ENCODE results near the gene ENDOV. TPM values are rescaled to one million over a fixed set of nuclear protein-coding genes. Genes with fewer than 3 reads are reported as not detected.

Gene ENDOV
- total RNA-seq, 8 experiments from 2014 or later, result 15.9 to 36.0 (median 21.3) TPM

DNA sequence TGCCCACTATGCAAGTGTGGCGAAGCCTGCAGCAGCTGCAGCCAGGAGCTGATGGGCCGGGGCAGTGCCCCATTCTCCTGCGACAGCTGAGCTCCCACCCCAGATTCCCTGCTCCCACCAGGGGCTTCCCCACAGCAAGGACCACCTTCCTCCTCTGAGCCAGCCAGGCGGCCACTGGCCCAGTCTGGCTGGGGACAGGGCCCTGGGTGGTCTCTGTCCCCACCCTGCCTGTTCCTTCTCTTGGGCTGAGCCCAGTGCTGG lies 67.0 kb downstream of the ENDOV start:
- Histone ChIP-seq H3K27ac (no peak overlapping the region), H3K4me3 (no peak overlapping the region), H3K4me1 (replicated peaks in 1 of 2) (peaks cover 13 to 32% of the 10 kb centered on the region in 2 donors)
- WGBS, 10 experiments, result 69 to 100% (median 80%) methylated on average over 1 to 4 of the region's 4 CpGs; no CpG with 5 or more reads in 7 of the 10 experiments
- in situ Hi-C loops (cut with MboI; ENCODE audit: low pct_unique_long_range_greater_than_20kb in 2 of 9, low sequenced_read_pairs in 9 of 9, unreplicated experiment in 9 of 9), result no loop called here
- ATAC-seq (replicated peaks in 6 of 8), result no peak

DNA sequence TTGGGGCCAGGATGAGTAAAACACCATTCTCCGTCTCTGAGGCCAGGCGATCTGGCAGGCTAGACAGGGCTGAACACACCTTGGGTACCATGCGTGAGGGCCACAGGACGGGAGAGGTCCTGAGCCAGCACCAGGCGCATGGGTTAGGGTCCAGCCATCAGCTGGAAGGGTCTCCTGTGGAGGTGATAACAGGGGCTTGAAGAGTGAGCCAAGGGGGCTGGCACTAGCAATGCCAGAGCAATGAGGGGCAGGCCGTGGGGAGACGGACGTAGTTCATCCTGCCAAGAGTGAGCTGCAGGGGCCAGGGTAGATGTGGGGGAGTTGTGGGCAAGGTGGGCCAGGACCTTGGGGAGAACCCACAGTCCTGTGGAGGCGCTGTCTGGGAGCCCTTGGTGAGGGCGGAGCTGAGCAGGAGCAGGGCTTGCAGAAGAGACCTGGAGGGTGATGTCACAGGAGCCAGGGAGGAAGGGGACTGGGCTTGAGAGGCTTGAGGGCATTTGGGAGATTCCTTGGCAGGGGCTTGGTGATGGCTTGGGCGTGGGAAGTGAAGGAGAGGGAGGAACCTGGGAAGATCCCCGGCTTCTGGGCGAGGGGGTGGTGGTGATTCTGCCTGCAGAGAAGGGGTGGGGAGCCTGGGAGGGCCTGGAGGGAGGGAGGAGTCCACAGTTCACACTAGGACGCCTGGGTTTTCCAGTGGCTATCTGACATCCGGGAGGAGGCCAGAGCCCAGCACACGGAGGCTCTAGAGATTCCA lies 67.8 kb downstream of the ENDOV start:
- ATAC-seq (replicated peaks in 6 of 8), result peak in 3 of 8 experiments; percentile 7 to 19 (median 13)
- Histone ChIP-seq H3K27ac (no peak overlapping the region), H3K4me3 (no peak overlapping the region), H3K4me1 (replicated peaks in 1 of 2) (peaks cover 14 to 29% of the 10 kb centered on the region in 2 donors)
- 50 to 79% (median 59%) methylated on average over 2 to 8 of the region's 16 CpGs; no CpG with 5 or more reads in 7 of the 10 experiments for WGBS, 10 experiments
- in situ Hi-C loops (cut with MboI; ENCODE audit: low pct_unique_long_range_greater_than_20kb in 2 of 9, low sequenced_read_pairs in 9 of 9, unreplicated experiment in 9 of 9), result no loop called here

DNA sequence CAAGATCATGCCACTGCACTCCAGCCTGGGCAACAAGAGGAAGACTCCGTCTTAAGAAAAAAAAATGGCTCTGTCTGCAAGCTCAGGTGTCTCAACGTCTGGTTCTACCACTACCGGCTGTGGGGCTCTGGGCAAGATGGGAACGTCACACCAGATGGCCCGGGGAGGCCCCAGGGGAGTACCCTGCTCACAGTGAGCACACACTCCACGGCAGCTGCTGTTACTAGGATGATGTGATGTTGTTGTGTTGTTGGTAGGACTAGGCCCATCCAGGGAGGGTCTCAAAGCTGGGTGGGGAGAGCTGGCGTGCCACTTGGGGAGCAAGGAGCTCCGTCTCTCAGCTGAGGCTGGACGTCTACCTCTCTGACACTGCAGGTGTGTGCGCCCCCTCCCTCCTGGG lies 70.9 kb downstream of the ENDOV start:
- H3K4me3 ChIP-seq, result no peak overlapping the region
- in situ Hi-C loops (cut with MboI; ENCODE audit: low pct_unique_long_range_greater_than_20kb in 2 of 9, low sequenced_read_pairs in 9 of 9, unreplicated experiment in 9 of 9), result no loop called here
- WGBS, 10 experiments, result 33 to 100% (median 50%) methylated on average over 1 to 8 of the region's 10 CpGs; no CpG with 5 or more reads in 6 of the 10 experiments
- peak in 6 of 8 experiments; percentile 17 to 67 (median 52) for ATAC-seq (replicated peaks in 6 of 8)
- no peak overlapping the region for H3K27ac ChIP-seq
- peaks cover 16 to 26% of the 10 kb centered on the region in 2 donors for H3K4me1 ChIP-seq (replicated peaks in 1 of 2)

DNA sequence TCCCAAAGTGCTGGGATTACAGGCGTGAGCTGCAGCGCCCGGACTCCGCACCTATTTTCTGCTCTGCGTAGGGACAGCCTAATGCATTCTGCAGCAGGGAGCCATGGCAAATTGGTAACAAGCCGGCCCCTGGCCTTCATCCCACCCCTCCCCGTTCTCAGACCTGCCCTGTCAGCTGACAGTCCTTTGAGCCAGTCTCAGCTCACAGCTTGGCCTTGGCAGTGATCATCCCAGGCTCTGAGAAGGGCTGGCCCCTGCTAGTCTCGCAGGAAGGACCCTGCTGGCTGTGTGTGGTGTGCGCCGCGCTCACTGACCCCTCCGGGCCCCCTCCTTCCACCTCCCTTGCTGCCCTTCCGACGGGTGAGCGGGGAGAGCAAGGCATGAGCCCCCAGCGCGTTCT lies 71.7 kb downstream of the ENDOV start:
- Histone ChIP-seq H3K4me1 (replicated peaks in 1 of 2) (peaks cover 25 to 29% of the 10 kb centered on the region in 2 donors), H3K27ac (no peak overlapping the region), H3K4me3 (no peak overlapping the region)
- WGBS, 10 experiments, result 30 to 60% (median 40%) methylated on average over 1 to 6 of the region's 17 CpGs; no CpG with 5 or more reads in 7 of the 10 experiments
- in situ Hi-C loops (cut with MboI; ENCODE audit: low pct_unique_long_range_greater_than_20kb in 2 of 9, low sequenced_read_pairs in 9 of 9, unreplicated experiment in 9 of 9), result no loop called here
- peak in 5 of 8 experiments; percentile 48 to 66 (median 50) for ATAC-seq (replicated peaks in 6 of 8)

DNA sequence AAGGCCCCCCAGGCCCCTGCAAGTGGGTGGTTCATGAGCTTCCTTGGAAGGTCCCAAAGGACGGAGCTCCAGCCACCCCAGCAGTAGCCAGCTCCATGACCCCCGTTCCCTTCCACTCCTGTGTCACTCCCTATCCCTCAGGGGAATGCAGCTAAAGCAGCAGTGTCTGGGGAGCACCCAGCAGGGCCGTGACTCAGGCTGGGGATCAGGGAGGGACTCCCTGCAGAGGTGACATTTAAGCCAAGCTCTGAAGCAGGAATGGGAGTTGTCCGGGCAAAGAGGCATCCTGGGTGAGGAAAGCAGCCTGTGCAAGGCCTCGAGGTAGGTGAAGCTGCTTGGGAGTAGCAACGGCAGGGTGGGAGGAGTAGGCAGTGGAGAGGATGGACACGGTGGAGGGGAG lies 72.5 kb downstream of the ENDOV start:
- no peak overlapping the region for H3K27ac ChIP-seq
- ATAC-seq (replicated peaks in 6 of 8), result no peak
- in situ Hi-C loops (cut with MboI; ENCODE audit: low pct_unique_long_range_greater_than_20kb in 2 of 9, low sequenced_read_pairs in 9 of 9, unreplicated experiment in 9 of 9), result no loop called here
- H3K4me1 ChIP-seq (replicated peaks in 1 of 2), result peaks cover 28 to 30% of the 10 kb centered on the region in 2 donors
- WGBS, 10 experiments, result 32 to 80% (median 54%) methylated on average over 1 to 4 of the region's 7 CpGs; no CpG with 5 or more reads in 7 of the 10 experiments
- no peak overlapping the region for H3K4me3 ChIP-seq

Other genes with a start within 250 kb of the ENDOV start
- gene CARD14, start 245.1 kb upstream of the ENDOV start, total RNA-seq, result 1 to 10 TPM in 5 of 8 experiments, under 1 TPM in 3; 0.50 to 6.1 (median 2.0) TPM
- gene SGSH, start 194.8 kb upstream of the ENDOV start, total RNA-seq, result 10 to 100 TPM in 5 of 8 experiments, 1 to 10 TPM in 3; 5.5 to 56.6 (median 11.2) TPM
- 10 to 100 TPM in 7 of 8 experiments, 1 to 10 TPM in 1; 9.1 to 41.3 (median 18.1) TPM for gene SLC26A11, start 194.7 kb upstream of the ENDOV start, total RNA-seq
- 100 to 1,000 TPM in 1 of 8 experiments, 10 to 100 TPM in 6, 1 to 10 TPM in 1; 9.2 to 161 (median 29.6) TPM for gene RNF213, start 154.3 kb upstream of the ENDOV start, total RNA-seq
- gene NPTX1, start 61.4 kb downstream of the ENDOV start, total RNA-seq, result 1 to 10 TPM in 4 of 8 experiments, under 1 TPM in 4; 0.61 to 2.9 (median 0.96) TPM
- gene RPTOR, start 129.7 kb downstream of the ENDOV start, total RNA-seq, result 10 to 100 TPM; 15.6 to 53.3 (median 19.2) TPM